HL-60 (cell line): ENCODE measurements around the gene SYT7.

ENCODE experiments used
- DNase-seq, 2 experiments: peaks; one replicate each; pipeline ENCODE4 v3.0.0-alpha.2; 2010 to 2020; ENCODE audit warnings: low read depth in 1 of 2, low spot score in 1 of 2
- H3K27ac ChIP-seq: fragments of 250-450 bp; sonication (Bioruptor Pico); replicated peaks from 2 replicates; pipeline ENCODE4 v1.5.1; 2020; ENCODE audit warnings: mild to moderate bottlenecking, moderate library complexity
- H3K27me3 ChIP-seq: fragments of 250-450 bp; sonication (Bioruptor Pico); 2 replicates; pipeline ENCODE4 v1.5.1; 2021; ENCODE audit warnings: mild to moderate bottlenecking, moderate library complexity; ENCODE audit not compliant: insufficient read depth, poor library complexity, severe bottlenecking
- H3K4me3 ChIP-seq: replicated peaks from 2 replicates; pipeline ENCODE4 v1.5.1; 2011; ENCODE audit warnings: mild to moderate bottlenecking, control low read depth, low read length; ENCODE audit not compliant: insufficient read depth
- GABPA ChIP-seq: IDR thresholded peaks from 2 replicates; pipeline ENCODE4 v1.6.1; 2012; ENCODE audit warnings: low read depth
- POLR2AphosphoS5 ChIP-seq: IDR thresholded peaks from 2 replicates; pipeline ENCODE4 v1.6.1; 2012; ENCODE audit warnings: low read depth
- REST ChIP-seq: IDR thresholded peaks from 2 replicates; pipeline ENCODE4 v1.6.1; 2012; ENCODE audit warnings: low read depth; ENCODE audit not compliant: insufficient replicate concordance
- SPI1 ChIP-seq: IDR thresholded peaks from 2 replicates; pipeline ENCODE4 v1.6.1; 2012; ENCODE audit warnings: low read depth, mild to moderate bottlenecking, borderline replicate concordance
- TF ChIP-seq, protein P1 (sequence below): IDR thresholded peaks from one replicate; pipeline ENCODE4 v1.5.1; 2011; ENCODE audit warnings: low read length, control low read depth, inconsistent platforms; ENCODE audit not compliant: insufficient read depth

Gene SYT7

GRCh38 chr11:61572913-61573312, 8.0 kb downstream of the SYT7 start:
- no peak for TF ChIP-seq SPI1
- TF ChIP-seq, protein P1, sequence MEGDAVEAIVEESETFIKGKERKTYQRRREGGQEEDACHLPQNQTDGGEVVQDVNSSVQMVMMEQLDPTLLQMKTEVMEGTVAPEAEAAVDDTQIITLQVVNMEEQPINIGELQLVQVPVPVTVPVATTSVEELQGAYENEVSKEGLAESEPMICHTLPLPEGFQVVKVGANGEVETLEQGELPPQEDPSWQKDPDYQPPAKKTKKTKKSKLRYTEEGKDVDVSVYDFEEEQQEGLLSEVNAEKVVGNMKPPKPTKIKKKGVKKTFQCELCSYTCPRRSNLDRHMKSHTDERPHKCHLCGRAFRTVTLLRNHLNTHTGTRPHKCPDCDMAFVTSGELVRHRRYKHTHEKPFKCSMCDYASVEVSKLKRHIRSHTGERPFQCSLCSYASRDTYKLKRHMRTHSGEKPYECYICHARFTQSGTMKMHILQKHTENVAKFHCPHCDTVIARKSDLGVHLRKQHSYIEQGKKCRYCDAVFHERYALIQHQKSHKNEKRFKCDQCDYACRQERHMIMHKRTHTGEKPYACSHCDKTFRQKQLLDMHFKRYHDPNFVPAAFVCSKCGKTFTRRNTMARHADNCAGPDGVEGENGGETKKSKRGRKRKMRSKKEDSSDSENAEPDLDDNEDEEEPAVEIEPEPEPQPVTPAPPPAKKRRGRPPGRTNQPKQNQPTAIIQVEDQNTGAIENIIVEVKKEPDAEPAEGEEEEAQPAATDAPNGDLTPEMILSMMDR = no peak
- TF ChIP-seq POLR2AphosphoS5 = no peak
- no peak for TF ChIP-seq GABPA
- no peak for TF ChIP-seq REST
- Histone ChIP-seq H3K27ac (no peak overlapping the region), H3K27me3 (peaks cover 4% of the 10 kb centered on the region), H3K4me3 (no peak overlapping the region)
- no peak for DNase-seq

DNA sequence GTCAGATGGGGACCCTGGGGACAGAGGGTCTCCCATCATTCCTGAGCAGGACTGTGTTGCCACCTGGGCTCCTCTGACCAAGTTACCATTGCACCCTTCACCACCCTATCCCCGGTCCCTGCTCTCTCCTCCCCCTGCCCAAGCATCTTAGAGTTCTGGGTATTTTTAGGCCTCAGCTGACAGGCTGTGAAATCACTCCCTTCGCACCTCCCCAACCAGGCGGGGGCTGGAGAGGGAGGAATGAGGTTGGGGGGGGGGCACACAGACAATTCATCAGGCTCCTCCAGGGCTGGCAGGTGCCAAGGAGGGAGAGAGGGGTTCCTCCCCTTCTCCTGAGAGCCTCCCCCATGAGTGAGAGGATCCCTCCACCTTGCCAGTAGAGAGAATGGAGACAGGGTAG, 9.0 kb downstream of the SYT7 start:
- DNase-seq = no peak
- Histone ChIP-seq H3K4me3 (no peak overlapping the region), H3K27me3 (peaks cover 2% of the 10 kb centered on the region), H3K27ac (no peak overlapping the region)
- TF ChIP-seq, protein P1 = no peak
- TF ChIP-seq SPI1 (no peak), GABPA (no peak), POLR2AphosphoS5 (no peak), REST (no peak)

GRCh38 chr11:61571337-61571736, 9.5 kb downstream of the SYT7 start:
- Histone ChIP-seq H3K27me3 (peaks cover 2% of the 10 kb centered on the region), H3K27ac (no peak overlapping the region), H3K4me3 (no peak overlapping the region)
- no peak for DNase-seq
- TF ChIP-seq SPI1 (no peak), POLR2AphosphoS5 (no peak), REST (no peak), GABPA (no peak)
- TF ChIP-seq, protein P1 = no peak
